Measurements from ENCODE around the gene DRD2. TPM values are rescaled to one million over a fixed set of nuclear protein-coding genes. Genes with fewer than 3 reads are reported as not detected.

The DRD2 gene
- total and polyA plus RNA-seq, 7 donors = 0.03 to 0.24 (median 0.14) TPM; not detected in 1

DNA sequence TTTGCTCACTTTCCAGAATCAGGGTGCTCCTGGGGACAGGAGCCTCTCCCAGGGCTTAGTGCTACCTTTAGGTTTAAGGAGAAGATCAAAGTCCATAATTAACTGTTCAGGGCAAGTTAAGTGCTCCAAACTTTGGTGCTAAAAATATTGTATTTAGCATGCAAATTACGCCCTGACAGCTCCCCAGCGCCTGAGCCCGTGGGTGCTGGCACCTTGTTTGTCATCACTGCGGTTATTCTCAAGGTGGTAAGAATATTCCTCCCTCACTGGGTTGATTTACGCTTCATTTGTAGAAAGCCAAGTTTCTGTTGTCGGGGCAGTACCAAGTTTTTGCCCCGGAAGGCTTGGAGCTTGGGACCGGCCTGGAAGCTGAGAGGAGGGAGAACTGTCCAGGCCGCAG lies 66.3 kb downstream of the DRD2 start:
- Histone ChIP-seq H3K4me1 (no peaks in the 10 kb centered on the region), H3K27me3 (ENCODE audit: insufficient read depth in 3 of 3, low read length in 2 of 3) (no peaks in the 10 kb centered on the region), H3K27ac (no peak overlapping the region), H3K36me3 (ENCODE audit: insufficient read depth in 1 of 2, low read depth in 1 of 2) (no peaks in the 10 kb centered on the region), H3K4me3 (no peak overlapping the region), H3K9me3 (no peaks in the 10 kb centered on the region)
- DNase-seq (no peak), ATAC-seq (no peak)
- TF ChIP-seq, protein P1, sequence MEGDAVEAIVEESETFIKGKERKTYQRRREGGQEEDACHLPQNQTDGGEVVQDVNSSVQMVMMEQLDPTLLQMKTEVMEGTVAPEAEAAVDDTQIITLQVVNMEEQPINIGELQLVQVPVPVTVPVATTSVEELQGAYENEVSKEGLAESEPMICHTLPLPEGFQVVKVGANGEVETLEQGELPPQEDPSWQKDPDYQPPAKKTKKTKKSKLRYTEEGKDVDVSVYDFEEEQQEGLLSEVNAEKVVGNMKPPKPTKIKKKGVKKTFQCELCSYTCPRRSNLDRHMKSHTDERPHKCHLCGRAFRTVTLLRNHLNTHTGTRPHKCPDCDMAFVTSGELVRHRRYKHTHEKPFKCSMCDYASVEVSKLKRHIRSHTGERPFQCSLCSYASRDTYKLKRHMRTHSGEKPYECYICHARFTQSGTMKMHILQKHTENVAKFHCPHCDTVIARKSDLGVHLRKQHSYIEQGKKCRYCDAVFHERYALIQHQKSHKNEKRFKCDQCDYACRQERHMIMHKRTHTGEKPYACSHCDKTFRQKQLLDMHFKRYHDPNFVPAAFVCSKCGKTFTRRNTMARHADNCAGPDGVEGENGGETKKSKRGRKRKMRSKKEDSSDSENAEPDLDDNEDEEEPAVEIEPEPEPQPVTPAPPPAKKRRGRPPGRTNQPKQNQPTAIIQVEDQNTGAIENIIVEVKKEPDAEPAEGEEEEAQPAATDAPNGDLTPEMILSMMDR (IDR thresholded peaks at IDR 0.05) = no peak
- intact Hi-C loops (cut with DNase I) = no loop called here
- 84 to 87% (median 84%) methylated on average over 9 of the region's 9 CpGs for WGBS, 3 donors

DNA sequence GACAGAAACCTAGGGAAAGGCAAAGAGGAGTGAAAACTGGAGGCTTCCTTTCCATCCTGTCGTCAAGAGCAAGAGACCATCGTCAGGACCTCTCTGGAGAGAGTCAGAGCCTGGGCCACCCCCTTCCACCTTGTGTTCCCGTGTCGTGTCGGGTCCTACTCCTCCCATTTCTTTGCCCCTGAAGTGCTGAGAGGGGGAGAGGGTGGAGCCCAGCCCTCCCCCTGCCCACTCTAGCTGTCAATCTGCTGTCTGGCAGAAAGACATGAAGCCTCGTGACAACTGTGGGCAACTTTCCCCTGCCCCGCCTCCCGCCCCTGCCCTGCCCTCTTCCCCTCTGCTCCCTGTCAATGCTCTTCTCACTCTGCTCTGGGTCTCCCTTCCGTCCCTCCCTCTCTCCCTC lies 67.0 kb downstream of the DRD2 start:
- ATAC-seq (no peak), DNase-seq (no peak)
- Histone ChIP-seq H3K9me3 (no peaks in the 10 kb centered on the region), H3K27me3 (ENCODE audit: insufficient read depth in 3 of 3, low read length in 2 of 3) (no peaks in the 10 kb centered on the region), H3K36me3 (ENCODE audit: insufficient read depth in 1 of 2, low read depth in 1 of 2) (no peaks in the 10 kb centered on the region), H3K4me3 (no peak overlapping the region), H3K4me1 (no peaks in the 10 kb centered on the region), H3K27ac (no peak overlapping the region)
- TF ChIP-seq, protein P1 (IDR thresholded peaks at IDR 0.05) = no peak
- WGBS, 3 donors = 51 to 55% (median 54%) methylated on average over 9 of the region's 9 CpGs
- intact Hi-C loops (cut with DNase I) = no loop called here

DNA sequence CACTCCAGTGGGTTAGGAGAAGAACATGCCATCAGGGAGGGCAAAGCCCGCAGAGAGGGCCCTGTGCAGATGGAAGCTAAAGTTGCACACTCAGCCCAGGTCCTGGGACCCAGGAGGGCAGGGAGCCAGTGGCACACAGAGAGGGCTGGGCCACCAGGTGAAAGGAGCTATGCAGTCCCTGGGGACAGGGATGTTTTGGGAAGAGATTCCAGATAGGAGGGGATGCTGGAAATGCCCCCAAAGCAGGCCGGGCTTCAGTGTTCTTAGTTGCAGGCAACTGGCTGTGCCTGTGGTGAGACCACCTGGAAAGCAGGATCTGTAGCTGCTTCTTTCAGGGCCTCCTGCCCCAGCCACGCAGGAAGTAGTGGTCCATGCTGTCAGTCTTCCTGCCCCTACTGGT lies 68.0 kb downstream of the DRD2 start:
- H3K4me3 ChIP-seq = no peak overlapping the region
- intact Hi-C loops (cut with DNase I) = no loop called here
- no peak overlapping the region for H3K27ac ChIP-seq
- no peaks in the 10 kb centered on the region for H3K9me3 ChIP-seq
- ATAC-seq (no peak), DNase-seq (no peak)
- no peaks in the 10 kb centered on the region for H3K27me3 ChIP-seq (ENCODE audit: insufficient read depth in 3 of 3, low read length in 2 of 3)
- no peaks in the 10 kb centered on the region for H3K4me1 ChIP-seq
- TF ChIP-seq, protein P1 (IDR thresholded peaks at IDR 0.05) = no peak
- WGBS, 3 donors = 81 to 92% (median 89%) methylated on average over 3 of the region's 3 CpGs
- no peaks in the 10 kb centered on the region for H3K36me3 ChIP-seq (ENCODE audit: insufficient read depth in 1 of 2, low read depth in 1 of 2)

DNA sequence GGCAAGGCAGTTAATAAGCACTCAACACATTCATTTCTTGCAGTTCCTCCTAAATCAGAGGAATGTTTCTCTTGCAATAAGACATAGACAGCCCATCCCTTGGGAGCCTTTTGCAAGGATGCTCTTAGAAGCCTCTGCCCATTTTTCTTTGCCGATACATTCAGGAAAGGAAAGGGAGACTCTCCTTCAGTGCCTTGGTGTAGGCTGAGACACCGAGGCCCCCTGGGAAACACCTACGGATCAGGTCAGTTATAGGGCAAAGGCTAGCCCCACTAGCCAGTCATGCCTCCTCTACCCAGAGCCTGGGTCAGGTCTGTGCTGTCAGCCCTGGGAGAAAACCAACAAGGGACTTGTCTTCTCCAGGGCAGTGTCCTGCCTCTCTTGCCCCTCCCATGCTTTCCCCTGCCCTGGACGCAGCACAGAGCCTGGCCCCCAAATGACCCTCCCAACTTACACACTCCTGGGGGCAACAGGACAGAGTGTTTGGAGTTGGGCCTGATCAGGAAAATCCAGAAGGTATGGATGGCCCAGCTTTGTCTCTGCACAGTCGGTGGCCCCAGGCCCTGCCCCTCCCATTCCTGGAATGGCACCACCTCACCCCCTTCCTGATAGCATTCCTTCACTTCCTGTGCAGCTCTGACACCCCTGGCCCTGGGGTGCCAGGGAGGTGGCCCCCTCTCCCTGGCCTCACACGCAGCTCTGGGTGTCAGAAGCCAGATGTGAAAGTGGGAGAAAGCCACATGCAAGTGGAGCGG lies 69.3 kb downstream of the DRD2 start:
- no peak overlapping the region for H3K4me3 ChIP-seq
- H3K27ac ChIP-seq = no peak overlapping the region
- intact Hi-C loops (cut with DNase I) = no loop called here
- WGBS, 3 donors = 68 to 77% (median 69%) methylated on average over 7 of the region's 7 CpGs
- DNase-seq (no peak), ATAC-seq (no peak)
- TF ChIP-seq, protein P1 (IDR thresholded peaks at IDR 0.05) = no peak
- no peaks in the 10 kb centered on the region for H3K36me3 ChIP-seq (ENCODE audit: insufficient read depth in 1 of 2, low read depth in 1 of 2)
- H3K27me3 ChIP-seq (ENCODE audit: insufficient read depth in 3 of 3, low read length in 2 of 3) = no peaks in the 10 kb centered on the region
- H3K9me3 ChIP-seq = no peaks in the 10 kb centered on the region
- H3K4me1 ChIP-seq = no peaks in the 10 kb centered on the region
